ENCODE results near the gene ZBTB4.

GRCh38 chr17:7484067-7484918 lies 4.9 kb upstream of the ZBTB4 start, which contains the start of gene POLR2A:
- TF ChIP-seq CTCF (conservative IDR thresholded peaks at IDR 0.05 in 1 of 2, IDR thresholded peaks at IDR 0.05 in 1 of 2; ENCODE audit: extremely low read depth in 1 of 2, insufficient read depth in 1 of 2, low read depth in 1 of 2, low read length in 2 of 2) (no peak), EZH2 (IDR thresholded peaks at IDR 0.05; ENCODE audit: borderline replicate concordance, low read length) (no peak)
